NCI-H1048 (cell line): ENCODE measurements around the gene CPA5.

Source experiments
- DNase-seq: peaks from one replicate; lab custom pipeline; 2025; lab: John Stamatoyannopoulos, UW

CPA5 gene

GRCh38 chr7:130379532-130379920, 34.9 kb downstream of the CPA5 start:
- no peak for DNase-seq

GRCh38 chr7:130379921-130380860, 35.6 kb downstream of the CPA5 start, which contains the start of gene CPA1:
CPA1 (plus strand) TSS chr7:130380494; CDS start chr7:130380521, 27 bp downstream.
- no peak for DNase-seq

GRCh38 chr7:130380861-130381455, 36.3 kb downstream of the CPA5 start:
- DNase-seq, result no peak

GRCh38 chr7:130381468-130382312, 37.1 kb downstream of the CPA5 start:
- no peak for DNase-seq

- DNase-seq, result no peak
Measured at GRCh38 chr7:130383187-130383980, 38.8 kb downstream of the CPA5 start.

- DNase-seq, result no peak
Measured at GRCh38 chr7:130384371-130384801, 39.8 kb downstream of the CPA5 start.

GRCh38 chr7:130384841-130385599, 40.4 kb downstream of the CPA5 start:
- DNase-seq, result no peak

- DNase-seq, result no peak
Measured at GRCh38 chr7:130385600-130386066, 41.0 kb downstream of the CPA5 start.

GRCh38 chr7:130386876-130387275, 42.3 kb downstream of the CPA5 start:
- no peak for DNase-seq

GRCh38 chr7:130387306-130387627, 42.7 kb downstream of the CPA5 start:
- DNase-seq, result no peak

- no peak for DNase-seq
Measured at GRCh38 chr7:130387628-130388403, 43.2 kb downstream of the CPA5 start.

GRCh38 chr7:130388671-130389070, 44.1 kb downstream of the CPA5 start:
- DNase-seq, result no peak

- DNase-seq, result no peak
Measured at GRCh38 chr7:130390486-130390885, 45.9 kb downstream of the CPA5 start.

- no peak for DNase-seq
Measured at GRCh38 chr7:130393101-130393561, 48.5 kb downstream of the CPA5 start.

- no peak for DNase-seq
Measured at GRCh38 chr7:130393841-130394411, 49.3 kb downstream of the CPA5 start.

- DNase-seq, result no peak
Measured at GRCh38 chr7:130394421-130395195, 50.0 kb downstream of the CPA5 start.

GRCh38 chr7:130395421-130395820, 50.8 kb downstream of the CPA5 start:
- no peak for DNase-seq

- DNase-seq, result no peak
Measured at GRCh38 chr7:130396109-130396508, 51.5 kb downstream of the CPA5 start.
